ENCODE measurements around the gene KIRREL1.

KIRREL1 gene

GRCh38 chr1:158147869-158148268 is 154.4 kb downstream of the KIRREL1 start:
- DNase-seq (ENCODE audit: low spot score): no peak

DNA sequence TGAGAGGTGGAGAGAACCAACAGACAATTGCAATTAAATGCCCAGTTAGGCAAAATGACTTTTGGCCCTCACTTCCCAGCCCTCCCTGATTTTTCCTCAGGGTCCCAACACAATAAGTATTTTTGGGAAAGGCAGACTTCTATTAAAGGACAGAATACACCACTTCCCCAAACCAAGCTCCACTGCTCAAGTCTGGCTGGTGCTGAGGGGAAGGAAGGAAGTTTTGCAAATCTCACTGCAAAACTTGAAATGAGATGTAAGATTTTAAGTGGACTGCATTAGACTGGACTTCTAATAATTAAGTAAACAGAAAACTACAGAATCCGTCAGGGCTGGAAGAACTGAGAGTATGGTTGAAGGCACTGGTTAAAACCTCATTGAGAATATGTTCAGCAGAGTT is 155.0 kb downstream of the KIRREL1 start:
- DNase-seq (ENCODE audit: low spot score): no peak

- no peak for DNase-seq (ENCODE audit: low spot score)
Observed at GRCh38 chr1:158149175-158149574, 155.7 kb downstream of the KIRREL1 start.

All from HuH-7.5 (cell line).